Esophagus muscularis mucosa (tissue), 4 donors: ENCODE data around the gene PHIP. TPM values are rescaled to one million over a fixed set of nuclear protein-coding genes. Genes with fewer than 3 reads are reported as not detected.

Source experiments
- DNase-seq: peaks from one replicate; pipeline ENCODE4 v3.0.0-alpha.2; 2017; ENCODE audit errors: extremely low spot score
- H3K27ac ChIP-seq, 4 donors: fragments of 200-600 bp; sonication (generic); replicated peaks in 1 of 4; 1 replicate in 3 of 4; 2 replicates in 1 of 4; pipeline ENCODE4 v1.5.1; 2016 to 2019; ENCODE audit warnings: mild to moderate bottlenecking in 1 of 4
- H3K27me3 ChIP-seq, 4 donors: fragments of 200-600 bp; sonication (generic); one replicate each; pipeline versions ENCODE4 v1.5.1 to v1.6.0; 2016 to 2019
- H3K36me3 ChIP-seq, 4 donors: fragments of 200-600 bp; sonication (generic); one replicate each; pipeline ENCODE4 v1.5.1; 2016 to 2019
- H3K4me1 ChIP-seq, 4 donors: fragments of 200-600 bp; sonication (generic); one replicate each; pipeline ENCODE4 v1.5.1; 2016 to 2019
- H3K4me3 ChIP-seq, 4 donors: fragments of 200-600 bp; sonication (generic); 1 replicate in 2 of 4; 2 replicates in 2 of 4; pipeline ENCODE4 v1.5.1; 2016 to 2019; ENCODE audit warnings: mild to moderate bottlenecking in 4 of 4, moderate library complexity in 1 of 4
- H3K9me3 ChIP-seq, 4 donors: fragments of 200-600 bp; sonication (generic); 1 replicate in 3 of 4; 2 replicates in 1 of 4; pipeline ENCODE4 v1.5.1; 2016 to 2019
- EP300 ChIP-seq: sonication (generic); formaldehyde crosslinking; IDR thresholded peaks from one replicate; pipeline ENCODE4 v1.6.1; 2017; ENCODE audit warnings: antibody characterized with exemption
- POLR2A ChIP-seq: fragments of 450-650 bp; IDR thresholded peaks from one replicate; pipeline ENCODE4 v1.6.1; 2017; ENCODE audit warnings: antibody characterized with exemption, moderate library complexity, mild to moderate bottlenecking, low read depth
- POLR2AphosphoS5 ChIP-seq, 2 donors: sonication (generic); formaldehyde crosslinking; IDR thresholded peaks; one replicate each; pipeline ENCODE4 v1.6.1; 2017; ENCODE audit warnings: antibody characterized with exemption in 2 of 2
- WGBS: methylation state at CpG from one replicate; pipeline ENCODE4 v1.1.5; 2018; 5-methylcytosine and 5-hydroxymethylcytosine counted together
- intact Hi-C: fragments of 100-400 bp; cut with DNase I; formaldehyde crosslinking; loops from one replicate; pipeline ENCODE4 v1.15.1; 2023
- total RNA-seq, 4 donors: library from RNA; depleted of rRNA; stranded (reverse); fragments of >200 nt; gene quantifications; one replicate each; pipeline versions ENCODE4 v1.1.0 to v1.2.1, GENCODE V29; 2016
- TF ChIP-seq, protein P1 (sequence below), 3 experiments: fragments of 200-600 bp in 2 of 3; fragments of 450-650 bp in 1 of 3; sonication (generic) in 2 of 3; IDR thresholded peaks; one replicate each; pipeline ENCODE4 v1.5.1; 2017 to 2019; ENCODE audit warnings: antibody characterized with exemption in 3 of 3, mild to moderate bottlenecking in 2 of 3, moderate library complexity in 1 of 3

The PHIP gene
- total RNA-seq, 4 donors from 2014 or later, result 20.1 to 32.4 (median 25.5) TPM

- no peak overlapping the region for H3K4me3 ChIP-seq
- DNase-seq, result no peak
- TF ChIP-seq EP300, result no peak
- TF ChIP-seq POLR2A, result no peak
- TF ChIP-seq, protein P1, sequence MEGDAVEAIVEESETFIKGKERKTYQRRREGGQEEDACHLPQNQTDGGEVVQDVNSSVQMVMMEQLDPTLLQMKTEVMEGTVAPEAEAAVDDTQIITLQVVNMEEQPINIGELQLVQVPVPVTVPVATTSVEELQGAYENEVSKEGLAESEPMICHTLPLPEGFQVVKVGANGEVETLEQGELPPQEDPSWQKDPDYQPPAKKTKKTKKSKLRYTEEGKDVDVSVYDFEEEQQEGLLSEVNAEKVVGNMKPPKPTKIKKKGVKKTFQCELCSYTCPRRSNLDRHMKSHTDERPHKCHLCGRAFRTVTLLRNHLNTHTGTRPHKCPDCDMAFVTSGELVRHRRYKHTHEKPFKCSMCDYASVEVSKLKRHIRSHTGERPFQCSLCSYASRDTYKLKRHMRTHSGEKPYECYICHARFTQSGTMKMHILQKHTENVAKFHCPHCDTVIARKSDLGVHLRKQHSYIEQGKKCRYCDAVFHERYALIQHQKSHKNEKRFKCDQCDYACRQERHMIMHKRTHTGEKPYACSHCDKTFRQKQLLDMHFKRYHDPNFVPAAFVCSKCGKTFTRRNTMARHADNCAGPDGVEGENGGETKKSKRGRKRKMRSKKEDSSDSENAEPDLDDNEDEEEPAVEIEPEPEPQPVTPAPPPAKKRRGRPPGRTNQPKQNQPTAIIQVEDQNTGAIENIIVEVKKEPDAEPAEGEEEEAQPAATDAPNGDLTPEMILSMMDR (IDR thresholded peaks at IDR 0.05), result no peak
- no peak for TF ChIP-seq POLR2AphosphoS5 (IDR thresholded peaks at IDR 0.05)
- H3K9me3 ChIP-seq, result no peaks in the 10 kb centered on the region
- no peaks in the 10 kb centered on the region for H3K27me3 ChIP-seq
- H3K36me3 ChIP-seq, result peaks cover 0 to 10% (median 7%) of the 10 kb centered on the region in 4 donors
- peaks cover 10 to 50% (median 45%) of the 10 kb centered on the region in 4 donors for H3K4me1 ChIP-seq
- H3K27ac ChIP-seq, result no peak overlapping the region
- intact Hi-C loops, result no loop called here
These were observed 13.4 kb downstream of the PHIP start for GRCh38 chr6:79064635-79065034.

DNA sequence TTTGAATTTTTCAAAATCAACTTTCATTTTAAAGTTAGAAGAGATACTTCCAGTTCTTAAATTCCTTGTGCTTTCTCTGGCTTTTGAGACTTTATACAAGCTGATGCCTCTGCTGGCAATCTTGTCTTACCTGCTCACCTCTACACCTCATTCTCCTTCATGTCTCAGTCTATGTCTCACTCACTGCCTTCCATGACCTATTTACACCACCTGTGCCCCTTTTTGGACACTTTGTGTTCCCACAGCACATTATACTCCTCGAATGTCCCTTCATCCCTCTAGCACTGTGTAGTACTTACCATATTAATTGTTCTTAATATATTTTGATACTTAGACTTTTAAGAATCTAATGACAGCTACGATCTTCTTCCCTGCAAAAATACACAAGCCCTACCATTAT is 15.3 kb downstream of the PHIP start:
- WGBS, result 87% methylated on average over 2 of the region's 2 CpGs

DNA sequence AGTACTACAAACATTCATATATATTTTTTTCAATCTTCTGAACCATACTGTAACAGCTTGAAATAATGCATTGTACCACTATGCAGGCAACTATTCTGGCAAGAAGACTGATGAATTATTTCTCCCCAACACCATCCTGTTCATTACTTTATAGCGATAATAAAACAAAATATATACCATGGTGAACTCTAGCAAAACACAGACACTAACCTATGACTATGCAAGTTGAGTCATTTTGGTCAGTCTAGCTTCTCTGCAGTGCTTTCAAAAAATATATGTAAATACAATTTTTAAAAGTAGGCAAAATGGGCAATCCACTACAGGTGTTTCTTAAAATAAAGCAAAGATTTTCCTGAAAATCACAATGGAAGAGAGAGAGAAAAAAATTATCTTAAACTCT is 20.3 kb downstream of the PHIP start:
- H3K4me1 ChIP-seq, result peaks cover 0 to 6% (median 1%) of the 10 kb centered on the region in 4 donors
- intact Hi-C loops, result no loop called here
- peaks cover 5 to 54% (median 26%) of the 10 kb centered on the region in 4 donors for H3K36me3 ChIP-seq
- H3K27ac ChIP-seq, result no peak overlapping the region
- no peak for TF ChIP-seq POLR2A
- TF ChIP-seq EP300, result no peak
- TF ChIP-seq, protein P1 (IDR thresholded peaks at IDR 0.05), result no peak
- H3K4me3 ChIP-seq, result no peak overlapping the region
- H3K9me3 ChIP-seq, result no peaks in the 10 kb centered on the region
- WGBS, result 100% methylated on average over 1 of the region's 1 CpG
- DNase-seq, result no peak
- H3K27me3 ChIP-seq, result no peaks in the 10 kb centered on the region

More for the DNA sequence above, 15.3 kb downstream of the PHIP start:
- peaks cover 10 to 43% (median 30%) of the 10 kb centered on the region in 4 donors for H3K4me1 ChIP-seq
- intact Hi-C loops, result no loop called here
- no peak for DNase-seq
- H3K36me3 ChIP-seq, result peaks cover 2 to 26% (median 14%) of the 10 kb centered on the region in 4 donors
- no peaks in the 10 kb centered on the region for H3K9me3 ChIP-seq
- H3K4me3 ChIP-seq, result no peak overlapping the region
- no peak overlapping the region for H3K27ac ChIP-seq
- TF ChIP-seq, protein P1 (IDR thresholded peaks at IDR 0.05), result no peak
- no peak for TF ChIP-seq EP300
- TF ChIP-seq POLR2A, result no peak
- TF ChIP-seq POLR2AphosphoS5 (IDR thresholded peaks at IDR 0.05), result no peak
- H3K27me3 ChIP-seq, result no peaks in the 10 kb centered on the region

GRCh38 chr6:79056226-79056625 is 21.8 kb downstream of the PHIP start:
- peaks cover 5 to 63% (median 30%) of the 10 kb centered on the region in 4 donors for H3K36me3 ChIP-seq
- H3K27ac ChIP-seq, result no peak overlapping the region
- H3K9me3 ChIP-seq, result no peaks in the 10 kb centered on the region
- intact Hi-C loops, result no loop called here
- WGBS, result 94% methylated on average over 1 of the region's 1 CpG
- TF ChIP-seq EP300, result no peak
- TF ChIP-seq, protein P1 (IDR thresholded peaks at IDR 0.05), result no peak
- no peak for TF ChIP-seq POLR2AphosphoS5 (IDR thresholded peaks at IDR 0.05)
- no peak for TF ChIP-seq POLR2A
- no peak for DNase-seq
- no peaks in the 10 kb centered on the region for H3K4me1 ChIP-seq
- H3K4me3 ChIP-seq, result no peak overlapping the region
- no peaks in the 10 kb centered on the region for H3K27me3 ChIP-seq

- H3K27ac ChIP-seq, result no peak overlapping the region
- intact Hi-C loops, result no loop called here
- no peak for DNase-seq
- H3K36me3 ChIP-seq, result peaks cover 0 to 26% (median 13%) of the 10 kb centered on the region in 4 donors
- TF ChIP-seq, protein P1 (IDR thresholded peaks at IDR 0.05), result peak in 2 of 3 experiments; percentile 19 to 44
- no peak for TF ChIP-seq POLR2AphosphoS5 (IDR thresholded peaks at IDR 0.05)
- no peak for TF ChIP-seq POLR2A
- TF ChIP-seq EP300, result no peak
- no peaks in the 10 kb centered on the region for H3K27me3 ChIP-seq
- no peaks in the 10 kb centered on the region for H3K9me3 ChIP-seq
- H3K4me1 ChIP-seq, result peaks cover 0 to 5% (median 0%) of the 10 kb centered on the region in 4 donors
- no peak overlapping the region for H3K4me3 ChIP-seq
- 96% methylated on average over 2 of the region's 2 CpGs for WGBS
These were observed 29.4 kb downstream of the PHIP start for GRCh38 chr6:79048611-79049010.
